ENCODE results near the gene EIF4E1B.

EIF4E1B gene

DNA sequence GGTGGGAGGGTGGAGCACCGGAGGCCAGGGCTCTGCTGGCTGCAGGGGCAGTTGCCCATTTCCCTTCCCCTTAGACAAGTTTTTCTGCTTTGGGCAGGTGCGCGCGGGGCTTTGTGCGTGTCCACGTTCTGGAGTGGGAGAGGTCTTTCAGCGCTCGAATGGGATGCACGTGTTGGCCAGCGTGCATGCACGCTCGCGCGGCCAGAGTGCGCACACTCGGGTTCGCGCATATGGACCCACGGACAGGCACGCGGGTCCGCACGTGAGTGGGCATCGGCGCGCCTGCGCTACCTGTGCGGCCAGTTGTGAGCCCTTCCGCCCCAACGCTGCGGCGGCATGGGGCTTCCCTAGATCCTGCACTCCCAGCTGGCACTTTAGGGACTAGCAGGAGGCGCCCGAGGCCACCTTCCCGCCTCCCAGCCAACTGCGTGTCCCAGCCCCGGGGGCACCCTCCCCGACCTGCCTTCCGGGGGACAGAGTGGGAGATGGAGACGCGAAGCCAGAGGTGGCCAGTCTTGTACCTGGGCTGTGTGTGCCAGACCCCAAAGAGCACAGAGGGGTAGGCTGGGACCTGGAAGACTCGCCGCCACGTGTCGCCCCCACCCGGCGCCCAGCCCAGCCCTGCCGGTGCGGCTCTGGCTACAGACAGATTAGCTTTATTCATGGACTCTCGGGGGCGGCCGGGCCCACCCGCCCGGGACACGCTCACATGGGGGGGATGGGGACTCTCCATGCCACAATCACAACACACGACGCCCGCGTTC, 10.7 kb upstream of the EIF4E1B start:
- no peak overlapping the region for H3K4me3 ChIP-seq (ENCODE audit: low read depth, low read length)
- TF ChIP-seq, protein P1, sequence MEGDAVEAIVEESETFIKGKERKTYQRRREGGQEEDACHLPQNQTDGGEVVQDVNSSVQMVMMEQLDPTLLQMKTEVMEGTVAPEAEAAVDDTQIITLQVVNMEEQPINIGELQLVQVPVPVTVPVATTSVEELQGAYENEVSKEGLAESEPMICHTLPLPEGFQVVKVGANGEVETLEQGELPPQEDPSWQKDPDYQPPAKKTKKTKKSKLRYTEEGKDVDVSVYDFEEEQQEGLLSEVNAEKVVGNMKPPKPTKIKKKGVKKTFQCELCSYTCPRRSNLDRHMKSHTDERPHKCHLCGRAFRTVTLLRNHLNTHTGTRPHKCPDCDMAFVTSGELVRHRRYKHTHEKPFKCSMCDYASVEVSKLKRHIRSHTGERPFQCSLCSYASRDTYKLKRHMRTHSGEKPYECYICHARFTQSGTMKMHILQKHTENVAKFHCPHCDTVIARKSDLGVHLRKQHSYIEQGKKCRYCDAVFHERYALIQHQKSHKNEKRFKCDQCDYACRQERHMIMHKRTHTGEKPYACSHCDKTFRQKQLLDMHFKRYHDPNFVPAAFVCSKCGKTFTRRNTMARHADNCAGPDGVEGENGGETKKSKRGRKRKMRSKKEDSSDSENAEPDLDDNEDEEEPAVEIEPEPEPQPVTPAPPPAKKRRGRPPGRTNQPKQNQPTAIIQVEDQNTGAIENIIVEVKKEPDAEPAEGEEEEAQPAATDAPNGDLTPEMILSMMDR (IDR thresholded peaks at IDR 0.05; ENCODE audit: insufficient read depth, low read depth, low read length, missing control alignments) = no peak
- no peak for DNase-seq (ENCODE audit: low read depth)

DNA sequence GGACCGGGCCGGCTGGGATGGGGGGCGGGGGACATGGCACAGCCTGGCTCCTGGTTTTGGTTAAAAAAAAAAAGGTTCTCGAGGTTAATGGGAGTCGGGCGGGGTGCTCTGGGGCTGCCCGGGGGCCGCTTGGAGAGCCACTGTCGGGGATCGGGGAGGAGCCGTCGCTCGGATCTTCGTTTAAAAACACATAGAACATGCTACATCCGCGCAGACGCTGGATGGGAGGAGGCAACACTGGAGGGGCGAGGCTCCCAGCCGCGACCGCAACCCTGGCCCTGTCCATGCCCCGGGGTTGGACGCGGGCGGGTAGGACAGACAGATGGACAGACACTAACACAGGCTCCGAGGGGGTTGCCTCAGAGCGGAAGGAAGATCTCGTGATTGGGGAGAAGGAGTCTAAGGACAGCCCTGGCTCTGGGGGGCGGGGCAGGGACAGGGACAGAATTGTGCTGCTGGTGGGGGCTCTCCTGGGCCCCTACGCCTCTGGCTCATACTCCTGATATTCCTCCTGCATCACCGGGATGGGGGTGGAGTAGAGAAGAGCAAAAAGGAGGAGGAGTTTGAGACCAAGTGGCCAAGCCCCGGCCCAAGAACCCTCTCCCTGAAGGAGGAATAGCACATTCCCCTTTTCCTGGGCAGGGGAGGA, 10.0 kb upstream of the EIF4E1B start:
- TF ChIP-seq, protein P1 (IDR thresholded peaks at IDR 0.05; ENCODE audit: insufficient read depth, low read depth, low read length, missing control alignments) = no peak
- no peak for DNase-seq (ENCODE audit: low read depth)
- no peak overlapping the region for H3K4me3 ChIP-seq (ENCODE audit: low read depth, low read length)

DNA sequence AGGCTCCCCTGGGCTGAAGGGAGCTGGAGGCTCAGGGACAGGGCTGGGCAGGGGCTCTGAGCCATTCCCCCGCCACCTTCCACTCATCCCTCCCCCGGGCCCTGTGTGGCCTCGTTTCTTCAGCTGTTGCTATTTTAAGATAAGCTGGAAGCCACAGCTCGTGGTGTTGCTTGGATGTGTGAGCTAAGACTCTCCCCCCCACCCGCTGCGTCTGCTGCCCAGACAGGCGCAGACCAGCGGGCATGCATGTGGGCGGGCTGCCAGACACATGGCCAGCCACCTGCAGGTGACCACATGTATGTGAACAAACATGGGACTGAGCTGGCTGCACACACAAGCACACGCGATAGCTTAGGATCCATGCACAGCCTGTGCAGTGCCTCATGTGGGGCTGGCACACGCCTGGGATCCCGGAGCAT, 8.8 kb upstream of the EIF4E1B start:
- TF ChIP-seq, protein P1 (IDR thresholded peaks at IDR 0.05; ENCODE audit: insufficient read depth, low read depth, low read length, missing control alignments) = no peak
- H3K4me3 ChIP-seq (ENCODE audit: low read depth, low read length) = no peak overlapping the region
- DNase-seq (ENCODE audit: low read depth) = no peak

DNA sequence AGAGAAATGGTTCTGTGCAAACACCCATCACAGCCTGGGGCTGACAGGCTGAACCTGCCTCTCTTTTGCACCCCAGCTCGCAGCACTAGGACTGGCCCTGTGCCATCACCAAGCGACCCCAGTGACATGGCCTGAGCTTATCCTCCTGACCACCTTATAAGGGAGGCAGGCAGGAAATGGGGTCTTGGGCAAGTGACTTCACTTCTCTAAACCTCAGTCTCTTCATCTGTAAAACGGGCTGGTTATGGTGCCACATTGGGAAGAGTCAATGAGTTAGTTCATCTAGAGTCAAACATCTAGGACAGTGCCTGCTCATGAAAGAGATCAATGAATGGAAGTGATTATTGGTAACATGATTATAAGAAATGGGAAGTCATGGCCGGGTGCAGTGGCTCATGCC, 6.3 kb upstream of the EIF4E1B start:
- TF ChIP-seq, protein P1 (IDR thresholded peaks at IDR 0.05; ENCODE audit: insufficient read depth, low read depth, low read length, missing control alignments) = no peak
- DNase-seq (ENCODE audit: low read depth) = no peak
- no peak overlapping the region for H3K4me3 ChIP-seq (ENCODE audit: low read depth, low read length)

DNA sequence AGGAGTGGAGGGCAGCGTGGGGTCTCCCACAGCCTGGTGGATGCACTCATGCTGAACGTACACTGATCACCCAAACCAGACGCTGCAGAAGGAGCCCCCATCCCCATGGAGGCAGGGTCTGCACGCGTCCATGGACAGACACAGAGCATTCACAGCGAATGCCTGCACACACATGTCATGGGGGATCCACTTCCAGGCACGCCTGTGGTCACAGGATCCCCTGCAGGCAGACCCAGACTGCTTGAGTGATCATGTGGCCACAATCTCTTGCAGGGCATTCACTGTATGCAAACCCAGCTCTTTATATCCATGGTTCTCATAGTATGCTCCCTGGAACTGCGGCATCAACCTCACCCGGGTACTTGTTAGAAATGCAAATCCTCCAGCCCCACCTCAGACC, 5.5 kb upstream of the EIF4E1B start:
- TF ChIP-seq, protein P1 (IDR thresholded peaks at IDR 0.05; ENCODE audit: insufficient read depth, low read depth, low read length, missing control alignments) = no peak
- DNase-seq (ENCODE audit: low read depth) = no peak
- no peak overlapping the region for H3K4me3 ChIP-seq (ENCODE audit: low read depth, low read length)

DNA sequence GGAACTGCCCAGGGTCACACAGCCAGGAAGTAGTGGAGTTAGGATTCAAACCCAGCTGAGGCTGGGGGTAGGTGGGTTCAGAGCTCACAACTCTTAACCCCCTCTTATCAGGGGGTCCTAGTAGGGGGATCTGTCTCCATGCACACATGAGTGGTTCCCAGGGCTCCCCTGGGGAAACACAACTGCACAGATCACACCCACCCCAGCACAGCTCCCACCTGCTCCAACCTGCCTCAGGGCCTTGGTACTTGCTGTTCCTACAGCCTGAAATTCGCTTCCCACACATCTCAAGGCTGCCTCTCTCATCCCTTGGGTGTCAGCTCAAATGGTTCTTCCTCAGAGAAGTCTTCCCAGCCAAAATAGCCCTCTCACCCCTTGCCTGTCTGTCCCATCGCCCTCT, 5.0 kb upstream of the EIF4E1B start:
- DNase-seq (ENCODE audit: low read depth) = no peak
- no peak overlapping the region for H3K4me3 ChIP-seq (ENCODE audit: low read depth, low read length)
- TF ChIP-seq, protein P1 (IDR thresholded peaks at IDR 0.05; ENCODE audit: insufficient read depth, low read depth, low read length, missing control alignments) = no peak

Measured in GM12865 (cell line).